Measurements from ENCODE around the gene GREB1.

Gene GREB1

GRCh38 chr2:11533278-11534070, at the start of gene GREB1:
TSS of gene GREB1 (plus strand) at chr2:11534045. CDS start at chr2:11556615, 22,570 bp downstream.
- no peak for DNase-seq

- DNase-seq = no peak
These were observed 45.0 kb upstream of the GREB1 start for GRCh38 chr2:11488809-11489208.

- no peak for DNase-seq
These were observed 43.7 kb upstream of the GREB1 start for GRCh38 chr2:11490194-11490593.

- no peak for DNase-seq
These were observed 42.4 kb upstream of the GREB1 start for GRCh38 chr2:11491348-11491933.

GRCh38 chr2:11492244-11492643, 41.6 kb upstream of the GREB1 start:
- no peak for DNase-seq

GRCh38 chr2:11492720-11493119, 41.1 kb upstream of the GREB1 start:
- DNase-seq = no peak

- DNase-seq = no peak
These were observed 40.6 kb upstream of the GREB1 start for GRCh38 chr2:11493282-11493681.

- DNase-seq = no peak
These were observed 39.5 kb upstream of the GREB1 start for GRCh38 chr2:11494310-11494709.

GRCh38 chr2:11495844-11496681, 37.8 kb upstream of the GREB1 start:
- no peak for DNase-seq

- DNase-seq = no peak
These were observed 35.3 kb upstream of the GREB1 start for GRCh38 chr2:11498543-11499034.

- DNase-seq = no peak
These were observed 34.6 kb upstream of the GREB1 start for GRCh38 chr2:11499081-11499743.

GRCh38 chr2:11500702-11501303, 33.0 kb upstream of the GREB1 start:
- DNase-seq = no peak

- DNase-seq = no peak
These were observed 31.0 kb upstream of the GREB1 start for GRCh38 chr2:11502740-11503292.

GRCh38 chr2:11503354-11503927, 30.4 kb upstream of the GREB1 start:
- DNase-seq = no peak

- peak; percentile 37 for DNase-seq
These were observed 27.9 kb upstream of the GREB1 start for GRCh38 chr2:11505652-11506610.

GRCh38 chr2:11506611-11506969, 27.3 kb upstream of the GREB1 start:
- no peak for DNase-seq

- no peak for DNase-seq
These were observed 26.3 kb upstream of the GREB1 start for GRCh38 chr2:11507517-11507916.

- DNase-seq = no peak
These were observed 25.6 kb upstream of the GREB1 start for GRCh38 chr2:11508279-11508678.

- DNase-seq = no peak
These were observed 24.0 kb upstream of the GREB1 start for GRCh38 chr2:11509657-11510360.

- no peak for DNase-seq
These were observed 21.4 kb upstream of the GREB1 start for GRCh38 chr2:11512431-11512830.

Data from NCI-H1105 treated with DMSO at 0.1 percent for 48 hours (cell line).